SK-N-SH treated with all-trans-retinoic acid at 6 μM for 48 hours (cell line): ENCODE data around the gene KCNH2.

Source experiments
- ATAC-seq: fragments of 200-7000 bp; cut with Tn5 transposase; 3 replicates; pipeline ENCODE4 v1.9.1; 2020; ENCODE audit warnings: mild to moderate bottlenecking, moderate library complexity
- CSDC2 ChIP-seq: fragments of 250-450 bp; sonication (Bioruptor Pico); IDR thresholded peaks from 2 replicates; pipeline ENCODE4 v1.5.0; 2020; ENCODE audit warnings: mild to moderate bottlenecking, moderate library complexity
- GLIS3 ChIP-seq: fragments of 250-450 bp; sonication (Bioruptor Pico); IDR thresholded peaks from 2 replicates; pipeline ENCODE4 v1.5.0; 2020; ENCODE audit warnings: mild to moderate bottlenecking, moderate library complexity
- ISL1 ChIP-seq: fragments of 250-450 bp; sonication (Bioruptor Pico); IDR thresholded peaks from 2 replicates; pipeline ENCODE4 v2.1.2; 2022; ENCODE audit warnings: mild to moderate bottlenecking, moderate library complexity
- OSR1 ChIP-seq: fragments of 250-450 bp; sonication (Bioruptor Pico); IDR thresholded peaks from 2 replicates; pipeline ENCODE4 v1.8.0; 2022; ENCODE audit warnings: moderate library complexity, mild to moderate bottlenecking, inconsistent platforms
- POU6F1 ChIP-seq: fragments of 250-450 bp; sonication (Bioruptor Pico); IDR thresholded peaks from 2 replicates; pipeline ENCODE4 v1.8.0; 2021; ENCODE audit warnings: low read depth, mild to moderate bottlenecking, moderate library complexity, borderline replicate concordance
- PPARA ChIP-seq: fragments of 250-450 bp; sonication (Bioruptor Pico); IDR thresholded peaks from 2 replicates; pipeline ENCODE4 v1.5.0; 2020; ENCODE audit warnings: mild to moderate bottlenecking, borderline replicate concordance
- RARB ChIP-seq: fragments of 250-450 bp; sonication (Bioruptor Pico); IDR thresholded peaks from 2 replicates; pipeline ENCODE4 v1.8.0; 2021; ENCODE audit warnings: mild to moderate bottlenecking, moderate library complexity
- SNAI2 ChIP-seq: fragments of 250-450 bp; sonication (Bioruptor Pico); IDR thresholded peaks from 2 replicates; pipeline ENCODE4 v1.5.0; 2020; ENCODE audit warnings: mild to moderate bottlenecking, moderate library complexity
- TCF4 ChIP-seq: fragments of 250-450 bp; sonication (Bioruptor Pico); IDR thresholded peaks from 2 replicates; pipeline ENCODE4 v1.8.0; 2021; ENCODE audit warnings: mild to moderate bottlenecking, moderate library complexity, borderline replicate concordance
- TOX ChIP-seq: fragments of 250-450 bp; sonication (Bioruptor Pico); IDR thresholded peaks from 2 replicates; pipeline ENCODE4 v1.8.0; 2021; ENCODE audit warnings: mild to moderate bottlenecking, moderate library complexity, borderline replicate concordance
- ZC3H10 ChIP-seq: fragments of 250-450 bp; sonication (Bioruptor Pico); IDR thresholded peaks from 2 replicates; pipeline ENCODE4 v1.5.1; 2021; ENCODE audit warnings: mild to moderate bottlenecking, moderate library complexity
- ZFP3 ChIP-seq: fragments of 250-450 bp; sonication (Bioruptor Pico); IDR thresholded peaks from 2 replicates; pipeline ENCODE4 v1.5.0; 2020; ENCODE audit warnings: mild to moderate bottlenecking, moderate library complexity
- ZFP30 ChIP-seq: fragments of 450-650 bp; formaldehyde crosslinking; IDR thresholded peaks from 2 replicates; pipeline ENCODE4 v1.5.0; 2022; ENCODE audit warnings: mild to moderate bottlenecking, moderate library complexity
- ZNF70 ChIP-seq: fragments of 450-650 bp; formaldehyde crosslinking; IDR thresholded peaks from 2 replicates; pipeline ENCODE4 v1.5.0; 2020; ENCODE audit warnings: mild to moderate bottlenecking, moderate library complexity
- ZNF8 ChIP-seq: fragments of 450-650 bp; formaldehyde crosslinking; IDR thresholded peaks from 2 replicates; pipeline ENCODE4 v1.5.0; 2020; ENCODE audit warnings: mild to moderate bottlenecking, moderate library complexity
- TF ChIP-seq, protein P1 (sequence below): fragments of 250-450 bp; sonication (Bioruptor Pico); IDR thresholded peaks from 2 replicates; pipeline ENCODE4 v1.8.0; 2020; ENCODE audit warnings: mild to moderate bottlenecking, moderate library complexity, borderline replicate concordance
- TF ChIP-seq, protein P2 (sequence below): fragments of 250-450 bp; sonication (Bioruptor Pico); IDR thresholded peaks from 2 replicates; pipeline ENCODE4 v1.5.0; 2020; ENCODE audit warnings: mild to moderate bottlenecking, moderate library complexity
- TF ChIP-seq, protein P3 (sequence below): fragments of 250-450 bp; sonication (Bioruptor Pico); IDR thresholded peaks from 2 replicates; pipeline ENCODE4 v1.5.1; 2020; ENCODE audit warnings: low read depth, mild to moderate bottlenecking, moderate library complexity

KCNH2 gene

GRCh38 chr7:150944066-150945042 is 33.8 kb downstream of the KCNH2 start:
- no peak for ATAC-seq
- TF ChIP-seq, protein P1, sequence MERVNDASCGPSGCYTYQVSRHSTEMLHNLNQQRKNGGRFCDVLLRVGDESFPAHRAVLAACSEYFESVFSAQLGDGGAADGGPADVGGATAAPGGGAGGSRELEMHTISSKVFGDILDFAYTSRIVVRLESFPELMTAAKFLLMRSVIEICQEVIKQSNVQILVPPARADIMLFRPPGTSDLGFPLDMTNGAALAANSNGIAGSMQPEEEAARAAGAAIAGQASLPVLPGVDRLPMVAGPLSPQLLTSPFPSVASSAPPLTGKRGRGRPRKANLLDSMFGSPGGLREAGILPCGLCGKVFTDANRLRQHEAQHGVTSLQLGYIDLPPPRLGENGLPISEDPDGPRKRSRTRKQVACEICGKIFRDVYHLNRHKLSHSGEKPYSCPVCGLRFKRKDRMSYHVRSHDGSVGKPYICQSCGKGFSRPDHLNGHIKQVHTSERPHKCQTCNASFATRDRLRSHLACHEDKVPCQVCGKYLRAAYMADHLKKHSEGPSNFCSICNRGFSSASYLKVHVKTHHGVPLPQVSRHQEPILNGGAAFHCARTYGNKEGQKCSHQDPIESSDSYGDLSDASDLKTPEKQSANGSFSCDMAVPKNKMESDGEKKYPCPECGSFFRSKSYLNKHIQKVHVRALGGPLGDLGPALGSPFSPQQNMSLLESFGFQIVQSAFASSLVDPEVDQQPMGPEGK (CRISPR knock-in tag) = no peak
- TF ChIP-seq ISL1 (no peak), ZNF8 (CRISPR knock-in tag) (no peak), PPARA (CRISPR knock-in tag) (no peak), OSR1 (no peak), POU6F1 (no peak), RARB (CRISPR knock-in tag) (no peak), CSDC2 (no peak), TOX (CRISPR knock-in tag) (no peak), ZNF70 (CRISPR knock-in tag) (no peak), ZC3H10 (no peak), TCF4 (CRISPR knock-in tag) (no peak), ZFP3 (no peak)
- TF ChIP-seq, protein P2, sequence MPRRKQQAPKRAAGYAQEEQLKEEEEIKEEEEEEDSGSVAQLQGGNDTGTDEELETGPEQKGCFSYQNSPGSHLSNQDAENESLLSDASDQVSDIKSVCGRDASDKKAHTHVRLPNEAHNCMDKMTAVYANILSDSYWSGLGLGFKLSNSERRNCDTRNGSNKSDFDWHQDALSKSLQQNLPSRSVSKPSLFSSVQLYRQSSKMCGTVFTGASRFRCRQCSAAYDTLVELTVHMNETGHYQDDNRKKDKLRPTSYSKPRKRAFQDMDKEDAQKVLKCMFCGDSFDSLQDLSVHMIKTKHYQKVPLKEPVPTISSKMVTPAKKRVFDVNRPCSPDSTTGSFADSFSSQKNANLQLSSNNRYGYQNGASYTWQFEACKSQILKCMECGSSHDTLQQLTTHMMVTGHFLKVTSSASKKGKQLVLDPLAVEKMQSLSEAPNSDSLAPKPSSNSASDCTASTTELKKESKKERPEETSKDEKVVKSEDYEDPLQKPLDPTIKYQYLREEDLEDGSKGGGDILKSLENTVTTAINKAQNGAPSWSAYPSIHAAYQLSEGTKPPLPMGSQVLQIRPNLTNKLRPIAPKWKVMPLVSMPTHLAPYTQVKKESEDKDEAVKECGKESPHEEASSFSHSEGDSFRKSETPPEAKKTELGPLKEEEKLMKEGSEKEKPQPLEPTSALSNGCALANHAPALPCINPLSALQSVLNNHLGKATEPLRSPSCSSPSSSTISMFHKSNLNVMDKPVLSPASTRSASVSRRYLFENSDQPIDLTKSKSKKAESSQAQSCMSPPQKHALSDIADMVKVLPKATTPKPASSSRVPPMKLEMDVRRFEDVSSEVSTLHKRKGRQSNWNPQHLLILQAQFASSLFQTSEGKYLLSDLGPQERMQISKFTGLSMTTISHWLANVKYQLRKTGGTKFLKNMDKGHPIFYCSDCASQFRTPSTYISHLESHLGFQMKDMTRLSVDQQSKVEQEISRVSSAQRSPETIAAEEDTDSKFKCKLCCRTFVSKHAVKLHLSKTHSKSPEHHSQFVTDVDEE (CRISPR knock-in tag) = no peak

DNA sequence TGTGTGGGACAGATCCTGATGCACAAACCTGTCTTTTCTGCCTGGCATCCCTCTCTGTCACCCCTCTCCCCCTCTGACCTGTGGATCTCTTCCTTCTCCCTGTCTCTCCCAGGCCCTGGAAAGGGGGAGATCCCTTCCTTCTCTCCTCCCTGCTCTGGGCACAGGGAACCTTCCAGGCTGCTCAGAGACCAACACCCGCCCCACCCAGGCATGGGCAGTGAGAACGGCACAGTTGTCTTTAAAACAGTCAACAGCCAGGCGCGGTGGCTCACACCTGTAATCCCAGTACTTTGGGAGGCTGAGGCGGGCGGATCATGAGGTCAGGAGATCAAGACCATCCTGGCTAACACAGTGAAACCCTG is 34.7 kb downstream of the KCNH2 start:
- no peak for TF ChIP-seq RARB (CRISPR knock-in tag)

GRCh38 chr7:150942591-150943452 is 35.3 kb downstream of the KCNH2 start:
- ATAC-seq = no peak

More for the DNA sequence above, 34.7 kb downstream of the KCNH2 start:
- ATAC-seq = no peak

More at GRCh38 chr7:150942591-150943452, 35.3 kb downstream of the KCNH2 start:
- TF ChIP-seq GLIS3 (CRISPR knock-in tag) (no peak), ISL1 (no peak), OSR1 (no peak), SNAI2 (CRISPR knock-in tag) (no peak), CSDC2 (no peak), ZFP30 (no peak), POU6F1 (no peak), TOX (CRISPR knock-in tag) (no peak), PPARA (CRISPR knock-in tag) (no peak), RARB (CRISPR knock-in tag) (no peak), TCF4 (CRISPR knock-in tag) (no peak)
- TF ChIP-seq, protein P1 (CRISPR knock-in tag) = no peak
- TF ChIP-seq, protein P3, sequence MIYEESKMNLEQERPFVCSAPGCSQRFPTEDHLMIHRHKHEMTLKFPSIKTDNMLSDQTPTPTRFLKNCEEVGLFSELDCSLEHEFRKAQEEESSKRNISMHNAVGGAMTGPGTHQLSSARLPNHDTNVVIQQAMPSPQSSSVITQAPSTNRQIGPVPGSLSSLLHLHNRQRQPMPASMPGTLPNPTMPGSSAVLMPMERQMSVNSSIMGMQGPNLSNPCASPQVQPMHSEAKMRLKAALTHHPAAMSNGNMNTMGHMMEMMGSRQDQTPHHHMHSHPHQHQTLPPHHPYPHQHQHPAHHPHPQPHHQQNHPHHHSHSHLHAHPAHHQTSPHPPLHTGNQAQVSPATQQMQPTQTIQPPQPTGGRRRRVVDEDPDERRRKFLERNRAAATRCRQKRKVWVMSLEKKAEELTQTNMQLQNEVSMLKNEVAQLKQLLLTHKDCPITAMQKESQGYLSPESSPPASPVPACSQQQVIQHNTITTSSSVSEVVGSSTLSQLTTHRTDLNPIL = no peak
